Thoracic aorta (tissue), 2 donors: ENCODE results near the gene HESX1. TPM values are rescaled to one million over a fixed set of nuclear protein-coding genes. Genes with fewer than 3 reads are reported as not detected.

Experiments used
- ATAC-seq: fragments of 150-250 bp; one replicate; pipeline ENCODE4 v1.8.0; 2017; ENCODE audit warnings: low read depth; ENCODE audit not compliant: insufficient number of reproducible peaks, low FRiP score
- DNase-seq: peaks from one replicate; pipeline ENCODE4 v3.0.0-alpha.2; 2020; ENCODE audit warnings: low spot score
- H3K27ac ChIP-seq, 2 donors: fragments of 200-600 bp; sonication (generic); 1 replicate in 1 of 2; 2 replicates in 1 of 2; pipeline ENCODE4 v1.5.1; 2016; ENCODE audit warnings: mild to moderate bottlenecking in 2 of 2, moderate library complexity in 2 of 2
- H3K27me3 ChIP-seq: fragments of 200-600 bp; sonication (generic); replicated peaks from 2 replicates; pipeline ENCODE4 v1.6.0; 2016; ENCODE audit warnings: mild to moderate bottlenecking; ENCODE audit not compliant: insufficient read depth
- H3K36me3 ChIP-seq: fragments of 200-600 bp; sonication (generic); one replicate; pipeline ENCODE4 v1.5.1; 2016
- H3K4me1 ChIP-seq, 2 donors: fragments of 200-600 bp; sonication (generic); 1 replicate in 1 of 2; 2 replicates in 1 of 2; pipeline versions ENCODE4 v1.5.1 to v1.6.0; 2016; ENCODE audit warnings: low read depth in 2 of 2, mild to moderate bottlenecking in 1 of 2; ENCODE audit not compliant: control insufficient read depth in 1 of 2
- H3K4me3 ChIP-seq: fragments of 200-600 bp; sonication (generic); 2 replicates; pipeline ENCODE4 v1.5.1; 2016; ENCODE audit warnings: mild to moderate bottlenecking
- H3K9me3 ChIP-seq: fragments of 200-600 bp; sonication (generic); 2 replicates; pipeline ENCODE4 v1.5.1; 2016
- total RNA-seq, 2 donors: library from RNA; depleted of rRNA; stranded (reverse); fragments of >200 nt; gene quantifications; one replicate each; pipeline versions ENCODE4 v1.1.0 to v1.2.3, GENCODE V29; 2016
- TF ChIP-seq, protein P1 (sequence below): fragments of 200-600 bp; sonication (generic); IDR thresholded peaks from one replicate; pipeline ENCODE4 v1.5.1; 2019; ENCODE audit warnings: antibody characterized with exemption

Gene HESX1
- total RNA-seq, 2 donors from 2014 or later, result 1.7 to 2.0 TPM

DNA sequence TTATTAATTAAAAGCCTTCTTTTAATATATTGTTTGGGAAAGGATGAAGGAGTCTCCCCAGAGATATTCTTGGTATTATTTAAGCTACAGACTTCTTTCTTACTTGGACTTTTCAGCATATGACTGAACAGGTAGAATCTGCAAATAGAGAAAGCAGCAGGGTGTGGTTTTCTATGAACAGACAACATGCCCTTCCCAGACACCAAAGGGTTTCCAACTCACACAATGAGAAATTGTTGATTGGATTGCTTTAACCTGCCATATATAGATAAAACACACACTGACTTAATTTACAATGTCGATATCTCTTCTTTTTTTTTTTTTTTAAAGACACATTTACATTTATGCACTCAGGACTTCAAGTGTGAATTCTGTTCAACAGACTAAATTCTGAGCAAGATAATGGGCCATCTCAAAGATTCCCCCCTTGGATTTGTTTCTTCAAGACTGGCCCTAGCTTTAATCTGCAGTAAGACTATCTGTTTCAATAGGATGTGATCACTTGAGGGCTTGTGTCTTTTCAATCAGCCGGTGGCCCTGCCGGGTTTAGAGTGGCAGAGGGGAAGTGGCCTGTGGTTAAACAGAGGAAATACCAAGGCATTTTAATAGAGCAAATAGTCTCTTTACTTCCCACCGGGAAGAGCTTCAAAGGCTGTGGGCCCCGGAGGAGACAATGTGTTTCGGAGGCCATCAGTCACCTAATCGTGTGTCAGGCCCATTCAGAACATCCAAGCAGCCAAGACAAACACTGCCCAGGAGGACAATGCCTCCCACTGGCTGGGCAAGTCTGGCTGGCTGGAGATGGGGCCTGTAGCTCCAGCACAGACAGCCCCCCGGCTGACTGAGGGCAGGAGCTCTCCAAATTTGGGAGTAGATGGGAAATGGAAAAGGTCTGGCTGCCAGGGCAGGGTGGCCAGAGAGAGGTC is 40.7 kb downstream of the HESX1 start:
- DNase-seq (no peak), ATAC-seq (no peak)
- H3K4me3 ChIP-seq, result no peak overlapping the region
- no peaks in the 10 kb centered on the region for H3K9me3 ChIP-seq
- TF ChIP-seq, protein P1, sequence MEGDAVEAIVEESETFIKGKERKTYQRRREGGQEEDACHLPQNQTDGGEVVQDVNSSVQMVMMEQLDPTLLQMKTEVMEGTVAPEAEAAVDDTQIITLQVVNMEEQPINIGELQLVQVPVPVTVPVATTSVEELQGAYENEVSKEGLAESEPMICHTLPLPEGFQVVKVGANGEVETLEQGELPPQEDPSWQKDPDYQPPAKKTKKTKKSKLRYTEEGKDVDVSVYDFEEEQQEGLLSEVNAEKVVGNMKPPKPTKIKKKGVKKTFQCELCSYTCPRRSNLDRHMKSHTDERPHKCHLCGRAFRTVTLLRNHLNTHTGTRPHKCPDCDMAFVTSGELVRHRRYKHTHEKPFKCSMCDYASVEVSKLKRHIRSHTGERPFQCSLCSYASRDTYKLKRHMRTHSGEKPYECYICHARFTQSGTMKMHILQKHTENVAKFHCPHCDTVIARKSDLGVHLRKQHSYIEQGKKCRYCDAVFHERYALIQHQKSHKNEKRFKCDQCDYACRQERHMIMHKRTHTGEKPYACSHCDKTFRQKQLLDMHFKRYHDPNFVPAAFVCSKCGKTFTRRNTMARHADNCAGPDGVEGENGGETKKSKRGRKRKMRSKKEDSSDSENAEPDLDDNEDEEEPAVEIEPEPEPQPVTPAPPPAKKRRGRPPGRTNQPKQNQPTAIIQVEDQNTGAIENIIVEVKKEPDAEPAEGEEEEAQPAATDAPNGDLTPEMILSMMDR, result no peak
- peaks cover 4 to 43% of the 10 kb centered on the region in 2 donors for H3K4me1 ChIP-seq
- H3K36me3 ChIP-seq, result no peaks in the 10 kb centered on the region
- no peak overlapping the region for H3K27ac ChIP-seq
- no peaks in the 10 kb centered on the region for H3K27me3 ChIP-seq

DNA sequence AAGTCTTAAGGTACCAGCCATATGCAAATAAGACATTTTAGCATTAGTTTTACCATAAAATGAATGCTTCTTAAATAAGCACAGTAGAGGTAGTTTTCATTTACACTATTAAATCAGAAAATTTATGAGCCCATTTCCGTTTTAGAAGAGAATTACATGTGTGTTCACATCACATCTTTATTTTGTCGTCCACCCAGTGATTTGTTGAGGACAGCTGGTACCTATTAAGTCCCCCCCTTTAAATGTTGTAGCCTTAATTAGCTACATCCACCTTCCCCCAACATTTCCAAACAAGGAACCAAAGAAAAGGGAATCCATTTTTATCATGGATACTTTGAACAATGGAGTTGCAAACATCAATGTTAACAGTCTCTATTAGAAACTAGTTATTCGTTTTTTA is 41.5 kb downstream of the HESX1 start:
- H3K4me1 ChIP-seq, result peaks cover 4 to 40% of the 10 kb centered on the region in 2 donors
- no peak for DNase-seq
- no peaks in the 10 kb centered on the region for H3K27me3 ChIP-seq
- no peaks in the 10 kb centered on the region for H3K36me3 ChIP-seq
- no peak overlapping the region for H3K27ac ChIP-seq
- no peak for ATAC-seq
- H3K4me3 ChIP-seq, result no peak overlapping the region
- TF ChIP-seq, protein P1, result no peak
- H3K9me3 ChIP-seq, result no peaks in the 10 kb centered on the region

DNA sequence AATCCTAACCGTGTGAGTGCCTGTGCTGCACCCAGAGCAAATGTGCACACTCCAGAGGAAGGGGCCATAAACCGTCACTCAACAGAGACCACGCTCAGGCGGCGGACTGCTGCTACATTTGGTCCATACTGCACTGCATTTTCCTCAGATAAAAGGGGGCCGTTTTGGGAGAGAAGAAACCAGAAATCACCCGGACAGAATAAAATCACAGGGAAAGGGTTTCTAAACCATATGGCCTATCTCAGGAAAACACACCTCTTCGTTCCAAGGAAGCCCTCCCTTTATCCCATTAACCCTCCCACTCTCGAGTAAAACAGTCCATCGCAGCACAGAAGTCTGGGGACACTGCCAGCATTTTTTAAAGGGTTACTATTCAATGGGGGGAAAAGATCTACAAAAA is 42.2 kb downstream of the HESX1 start:
- DNase-seq, result no peak
- Histone ChIP-seq H3K9me3 (no peaks in the 10 kb centered on the region), H3K4me3 (no peak overlapping the region), H3K36me3 (no peaks in the 10 kb centered on the region), H3K27me3 (no peaks in the 10 kb centered on the region), H3K27ac (no peak overlapping the region), H3K4me1 (peaks cover 4 to 40% of the 10 kb centered on the region in 2 donors)
- ATAC-seq, result no peak
- TF ChIP-seq, protein P1, result no peak

DNA sequence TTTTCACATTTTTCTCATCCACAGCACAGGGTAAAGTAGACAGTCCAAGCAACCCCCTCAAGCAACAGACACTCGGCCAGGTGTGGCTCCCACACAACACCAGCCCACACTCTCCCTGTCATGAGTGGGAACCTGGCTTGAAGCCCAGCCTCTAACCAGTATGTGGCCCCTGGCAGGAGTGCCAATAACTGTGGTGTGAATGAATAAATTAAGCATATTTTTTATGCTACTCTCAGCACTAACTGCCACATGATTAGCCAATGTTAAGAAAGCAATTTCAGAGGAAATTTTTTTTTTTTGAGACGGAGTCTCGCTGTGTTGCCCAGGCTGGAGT is 44.5 kb downstream of the HESX1 start:
- no peak overlapping the region for H3K27ac ChIP-seq

More for the DNA sequence above, 44.5 kb downstream of the HESX1 start:
- Histone ChIP-seq H3K36me3 (no peaks in the 10 kb centered on the region), H3K4me3 (peak overlapping the region; percentile 34), H3K27me3 (no peaks in the 10 kb centered on the region), H3K9me3 (no peaks in the 10 kb centered on the region), H3K4me1 (peaks cover 4 to 26% of the 10 kb centered on the region in 2 donors)
- DNase-seq (no peak), ATAC-seq (no peak)
- TF ChIP-seq, protein P1, result no peak
